GM19035 (cell line): ENCODE data around the gene HPS1.

ENCODE experiments used
- ATAC-seq: cut with Tn5 transposase; IDR thresholded peaks from one replicate; pipeline ENCODE4 v1.9.1; 2021; ENCODE audit not compliant: unreplicated experiment

The HPS1 gene

GRCh38 chr10:98433881-98434732 is 12.6 kb downstream of the HPS1 start:
- ATAC-seq = no peak

DNA sequence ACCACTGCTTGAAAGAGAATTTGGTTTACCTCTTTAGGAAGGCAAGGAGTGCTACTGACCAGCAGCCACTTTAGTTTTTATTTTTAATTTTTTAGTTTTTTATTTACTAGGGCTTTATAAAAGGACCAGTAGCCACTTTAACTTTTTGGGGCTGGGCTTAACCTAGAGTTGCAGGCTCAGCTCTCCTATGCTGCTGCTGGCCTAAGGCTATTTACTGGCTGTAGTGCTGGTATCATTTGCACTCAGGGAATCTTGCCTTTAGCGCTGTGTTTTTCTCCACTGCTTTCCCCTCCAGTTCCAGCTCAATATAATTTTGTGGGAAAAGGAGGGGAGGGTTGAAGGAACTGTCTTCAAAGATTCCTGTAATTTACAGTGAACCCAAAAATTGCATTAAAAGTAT is 13.4 kb downstream of the HPS1 start:
- ATAC-seq = no peak

GRCh38 chr10:98432330-98432729 is 14.4 kb downstream of the HPS1 start:
- no peak for ATAC-seq

GRCh38 chr10:98431016-98431415 is 15.7 kb downstream of the HPS1 start:
- no peak for ATAC-seq

DNA sequence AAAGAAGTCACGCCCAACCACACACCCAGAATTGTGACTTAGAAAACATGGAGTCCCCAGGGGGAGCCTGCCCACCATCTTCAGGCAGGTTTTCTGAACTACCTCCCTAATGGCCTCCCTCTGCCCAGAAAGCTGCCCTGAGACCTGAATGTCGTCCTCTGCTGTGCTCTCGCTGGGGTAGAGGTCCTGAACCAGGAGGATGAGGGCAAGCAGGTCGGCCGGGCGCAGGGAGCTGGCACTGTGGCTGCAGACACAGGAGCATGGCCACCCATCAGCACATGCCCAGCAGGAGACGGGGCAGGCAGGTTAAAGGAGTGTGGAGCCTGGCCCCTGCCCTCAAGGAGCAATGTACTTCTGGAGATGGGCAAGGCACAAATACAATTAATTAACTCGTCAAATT is 16.3 kb downstream of the HPS1 start:
- no peak for ATAC-seq

DNA sequence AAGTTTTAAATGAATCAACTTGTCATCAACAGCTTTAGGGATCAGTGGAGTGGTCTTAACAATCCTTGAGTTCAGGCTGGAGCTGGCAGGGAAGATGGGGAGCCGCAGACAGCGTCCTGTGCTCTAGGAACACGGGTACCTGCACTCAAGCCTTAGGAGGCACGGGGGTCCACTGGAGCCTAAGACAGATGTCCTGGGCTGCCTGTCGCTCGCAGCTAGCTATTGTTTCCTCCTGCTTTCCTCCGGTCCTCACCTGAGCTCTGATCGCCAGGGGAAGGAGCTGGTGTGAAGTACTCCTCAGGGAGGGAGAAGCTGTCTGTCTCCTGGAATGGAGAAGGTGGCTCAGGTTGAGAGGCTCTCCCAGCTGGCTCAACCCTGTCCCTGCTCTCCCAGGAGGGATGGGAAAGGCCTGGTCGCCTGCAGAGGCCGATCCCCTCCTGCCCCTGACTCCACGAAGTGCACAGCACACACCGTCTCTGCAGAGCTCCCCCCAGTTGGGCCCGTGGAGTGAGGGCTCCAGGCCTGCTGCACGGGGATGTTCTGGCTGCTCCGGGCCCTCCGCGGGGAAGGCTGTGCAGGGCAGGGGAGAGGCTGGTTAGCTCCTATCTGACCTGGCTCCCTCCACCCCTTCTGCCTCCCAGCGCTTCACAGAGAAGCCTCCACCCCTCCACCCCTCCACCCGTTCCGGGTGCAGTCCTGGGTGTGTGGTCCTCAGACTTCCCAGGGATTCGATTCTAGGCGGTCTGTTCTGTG is 17.2 kb downstream of the HPS1 start:
- ATAC-seq = no peak

DNA sequence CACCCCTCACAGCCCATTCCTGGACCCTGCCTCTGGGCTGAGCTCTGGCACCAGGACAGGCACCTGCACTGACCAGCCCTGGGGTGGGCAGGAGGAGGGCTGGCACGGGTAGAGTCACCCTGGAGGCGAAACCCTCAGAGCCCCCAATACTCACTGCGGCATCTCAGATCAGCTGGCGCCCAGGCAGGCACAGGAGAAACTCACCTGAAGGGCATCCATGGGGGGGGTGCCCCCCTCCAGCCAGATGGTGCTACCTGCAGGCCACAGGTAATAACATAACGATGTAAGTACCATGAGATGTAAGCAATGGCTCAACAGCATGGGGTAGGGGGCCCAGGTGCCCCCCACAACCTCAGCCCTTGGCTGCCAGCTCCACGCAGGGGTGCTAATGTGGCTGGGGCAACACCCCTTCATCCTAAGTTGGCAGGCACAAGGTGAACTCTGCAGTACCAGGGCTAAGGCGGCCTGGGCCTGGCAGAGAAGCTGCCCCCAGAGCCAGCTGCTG is 19.7 kb downstream of the HPS1 start:
- no peak for ATAC-seq

- no peak for ATAC-seq
Observed at GRCh38 chr10:98425511-98426352, 21.0 kb downstream of the HPS1 start.

DNA sequence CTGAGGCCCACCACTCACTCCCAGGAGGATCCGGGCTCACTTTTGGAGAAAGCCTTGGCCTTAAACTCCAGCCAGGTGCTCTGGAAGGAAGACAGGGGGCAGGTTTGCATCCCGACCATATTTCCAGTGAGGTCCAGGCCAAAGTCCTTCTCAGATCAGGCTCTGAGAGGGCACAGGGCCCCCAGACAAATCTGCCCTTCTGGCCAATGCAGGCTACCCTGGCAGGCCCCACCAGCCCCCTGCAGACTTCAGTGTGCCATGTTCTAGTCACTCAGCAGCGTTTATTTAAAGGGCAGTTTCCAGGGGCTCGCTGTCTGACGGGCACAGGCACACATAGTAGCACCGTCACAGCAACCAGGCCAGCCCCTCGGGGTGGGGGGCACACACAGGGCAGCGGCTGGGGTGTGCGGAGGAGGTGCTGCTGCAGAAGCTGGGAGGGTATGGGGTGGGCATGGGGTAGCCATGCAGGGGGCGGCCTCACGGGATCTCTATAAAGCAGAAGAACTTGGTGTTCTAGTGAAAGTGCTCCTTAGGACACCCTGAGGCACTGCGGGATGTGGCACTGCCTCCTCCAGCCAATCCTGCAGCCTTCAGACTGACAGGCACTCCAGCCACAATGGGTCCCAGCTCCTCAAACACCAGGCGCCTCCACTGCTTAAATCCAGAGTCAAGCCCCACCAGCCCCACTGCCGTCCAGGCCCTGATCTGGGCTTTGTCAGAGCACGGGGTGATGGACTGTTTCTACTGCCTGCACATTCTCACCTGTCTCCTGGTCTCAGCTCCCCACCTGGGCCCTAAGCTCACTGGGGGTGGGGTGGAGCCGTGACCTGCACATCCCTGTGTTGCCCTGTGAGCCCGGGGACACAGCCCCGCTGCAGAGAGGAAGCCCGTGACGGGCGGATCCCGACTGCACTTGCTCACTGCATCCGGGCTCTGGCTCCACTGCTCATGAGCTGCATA is 22.2 kb downstream of the HPS1 start:
- no peak for ATAC-seq

GRCh38 chr10:98423691-98424120 is 23.0 kb downstream of the HPS1 start:
- ATAC-seq = no peak

GRCh38 chr10:98422182-98422581 is 24.6 kb downstream of the HPS1 start:
- ATAC-seq = no peak

- ATAC-seq = no peak
Observed at GRCh38 chr10:98420786-98421185, 25.9 kb downstream of the HPS1 start.

DNA sequence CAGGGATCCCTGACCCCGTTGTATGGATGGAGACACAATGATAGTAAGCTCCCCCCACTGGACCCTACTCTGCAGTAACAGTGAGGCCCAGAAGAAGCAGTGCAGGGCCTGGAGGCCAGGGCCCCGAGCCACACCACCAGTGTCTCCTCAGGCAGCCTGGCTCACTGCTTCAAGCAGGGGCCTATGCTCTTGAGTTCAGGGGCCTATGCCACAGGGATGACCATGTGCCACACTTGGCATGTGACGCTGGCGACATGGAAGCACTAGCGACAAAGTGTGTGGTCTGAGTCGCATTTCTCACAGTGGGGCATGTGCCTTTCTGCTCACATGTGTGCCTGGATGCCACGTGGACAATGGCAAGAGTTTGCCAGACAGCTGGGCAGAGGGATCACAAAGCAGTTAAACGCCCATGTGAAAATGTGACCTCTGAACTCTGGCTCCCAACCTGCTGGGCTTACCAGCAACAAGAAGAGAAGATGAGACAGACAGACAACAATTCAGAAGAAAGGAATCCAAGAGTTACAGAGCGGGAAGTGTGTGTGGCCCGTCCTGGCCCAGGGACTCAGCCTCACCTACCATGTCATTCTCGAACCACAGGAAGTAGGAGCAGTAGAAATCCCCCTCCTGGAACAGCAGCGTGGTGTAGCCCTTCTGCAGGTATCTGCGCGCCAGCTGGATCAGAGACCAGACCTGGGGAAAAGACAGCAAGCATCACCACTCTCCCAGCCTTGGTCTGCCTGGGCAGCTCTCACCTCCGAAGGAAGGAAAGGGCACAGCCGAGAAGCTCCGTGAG is 27.1 kb downstream of the HPS1 start:
- ATAC-seq = no peak

GRCh38 chr10:98418665-98419468 is 27.9 kb downstream of the HPS1 start:
- ATAC-seq = no peak

DNA sequence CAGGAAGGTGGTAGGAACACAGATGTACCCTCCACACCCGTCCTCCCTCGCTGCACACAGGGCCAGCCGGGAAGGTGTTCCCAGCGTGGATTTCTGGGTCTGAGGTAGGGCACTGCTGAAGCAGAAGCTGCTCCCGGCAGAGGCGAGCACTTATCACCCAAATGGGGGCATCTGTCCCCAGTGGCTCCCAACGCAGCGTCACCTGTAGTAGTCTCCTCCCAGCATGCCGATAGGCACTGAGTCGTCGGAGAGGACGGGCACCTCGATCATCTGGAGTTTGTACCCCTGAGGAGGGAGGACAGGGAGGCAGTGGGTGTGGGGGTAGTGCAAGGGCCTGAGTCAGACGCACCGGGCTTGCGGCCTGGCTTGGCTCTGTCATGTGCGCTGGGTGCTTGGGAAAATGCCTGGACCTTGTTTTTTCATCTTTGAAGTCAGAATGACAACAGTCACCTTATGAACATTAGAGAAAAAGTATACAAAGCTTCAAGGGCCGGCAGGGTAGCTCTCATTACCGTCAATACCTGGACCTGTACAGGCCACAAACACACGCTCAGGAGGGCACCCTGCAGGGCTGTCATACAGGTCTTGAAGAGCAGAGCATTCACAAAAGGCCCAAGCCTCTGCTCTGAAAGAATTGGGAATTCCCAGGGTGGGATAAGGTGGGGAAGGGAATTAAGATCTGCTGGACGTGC is 28.6 kb downstream of the HPS1 start:
- ATAC-seq = no peak

- no peak for ATAC-seq
Observed at GRCh38 chr10:98417481-98417959, 29.2 kb downstream of the HPS1 start.

GRCh38 chr10:98416606-98417388 is 29.9 kb downstream of the HPS1 start:
- ATAC-seq = no peak
